ENCODE data around the gene SPECC1. TPM values are rescaled to one million over a fixed set of nuclear protein-coding genes. Genes with fewer than 3 reads are reported as not detected.
"Not testable (repeated sequence)": the region's sequence is repeated elsewhere in the genome, so short reads cannot be mapped to it uniquely, and the experiment has no call there.

Gene SPECC1
- total RNA-seq, 2 donors from 2014 or later: 10.3 to 13.5 TPM

DNA sequence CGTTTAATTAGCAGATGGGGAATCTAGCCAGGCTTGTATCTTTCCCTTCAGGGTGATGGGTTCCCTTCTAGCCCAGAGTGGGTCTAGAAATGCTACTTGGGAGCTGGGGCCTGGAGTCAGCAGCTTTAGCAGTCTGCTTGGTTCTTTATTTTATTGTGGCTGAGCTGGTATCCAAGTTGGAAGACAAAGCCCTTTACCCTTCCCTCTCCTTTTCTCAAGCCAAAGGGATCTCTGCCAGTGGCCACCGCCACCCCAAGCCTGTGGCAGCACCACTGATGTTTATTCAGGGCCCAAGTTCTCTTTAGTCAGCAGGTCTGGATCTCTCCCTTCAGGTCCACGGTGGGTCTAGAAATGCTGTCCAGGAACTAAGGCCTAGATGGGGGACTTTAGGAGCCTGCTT is 215.2 kb downstream of the SPECC1 start:
- Histone ChIP-seq H3K9me3 (no peaks in the 10 kb centered on the region), H3K4me3 (no peak overlapping the region), H3K27me3 (no peaks in the 10 kb centered on the region), H3K4me1 (peaks cover 0 to 4% of the 10 kb centered on the region in 2 donors), H3K36me3 (no peaks in the 10 kb centered on the region), H3K27ac (no peak overlapping the region)
- DNase-seq (ENCODE audit: low spot score): no peak
- TF ChIP-seq, protein P1, sequence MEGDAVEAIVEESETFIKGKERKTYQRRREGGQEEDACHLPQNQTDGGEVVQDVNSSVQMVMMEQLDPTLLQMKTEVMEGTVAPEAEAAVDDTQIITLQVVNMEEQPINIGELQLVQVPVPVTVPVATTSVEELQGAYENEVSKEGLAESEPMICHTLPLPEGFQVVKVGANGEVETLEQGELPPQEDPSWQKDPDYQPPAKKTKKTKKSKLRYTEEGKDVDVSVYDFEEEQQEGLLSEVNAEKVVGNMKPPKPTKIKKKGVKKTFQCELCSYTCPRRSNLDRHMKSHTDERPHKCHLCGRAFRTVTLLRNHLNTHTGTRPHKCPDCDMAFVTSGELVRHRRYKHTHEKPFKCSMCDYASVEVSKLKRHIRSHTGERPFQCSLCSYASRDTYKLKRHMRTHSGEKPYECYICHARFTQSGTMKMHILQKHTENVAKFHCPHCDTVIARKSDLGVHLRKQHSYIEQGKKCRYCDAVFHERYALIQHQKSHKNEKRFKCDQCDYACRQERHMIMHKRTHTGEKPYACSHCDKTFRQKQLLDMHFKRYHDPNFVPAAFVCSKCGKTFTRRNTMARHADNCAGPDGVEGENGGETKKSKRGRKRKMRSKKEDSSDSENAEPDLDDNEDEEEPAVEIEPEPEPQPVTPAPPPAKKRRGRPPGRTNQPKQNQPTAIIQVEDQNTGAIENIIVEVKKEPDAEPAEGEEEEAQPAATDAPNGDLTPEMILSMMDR (IDR thresholded peaks at IDR 0.05): no peak

DNA sequence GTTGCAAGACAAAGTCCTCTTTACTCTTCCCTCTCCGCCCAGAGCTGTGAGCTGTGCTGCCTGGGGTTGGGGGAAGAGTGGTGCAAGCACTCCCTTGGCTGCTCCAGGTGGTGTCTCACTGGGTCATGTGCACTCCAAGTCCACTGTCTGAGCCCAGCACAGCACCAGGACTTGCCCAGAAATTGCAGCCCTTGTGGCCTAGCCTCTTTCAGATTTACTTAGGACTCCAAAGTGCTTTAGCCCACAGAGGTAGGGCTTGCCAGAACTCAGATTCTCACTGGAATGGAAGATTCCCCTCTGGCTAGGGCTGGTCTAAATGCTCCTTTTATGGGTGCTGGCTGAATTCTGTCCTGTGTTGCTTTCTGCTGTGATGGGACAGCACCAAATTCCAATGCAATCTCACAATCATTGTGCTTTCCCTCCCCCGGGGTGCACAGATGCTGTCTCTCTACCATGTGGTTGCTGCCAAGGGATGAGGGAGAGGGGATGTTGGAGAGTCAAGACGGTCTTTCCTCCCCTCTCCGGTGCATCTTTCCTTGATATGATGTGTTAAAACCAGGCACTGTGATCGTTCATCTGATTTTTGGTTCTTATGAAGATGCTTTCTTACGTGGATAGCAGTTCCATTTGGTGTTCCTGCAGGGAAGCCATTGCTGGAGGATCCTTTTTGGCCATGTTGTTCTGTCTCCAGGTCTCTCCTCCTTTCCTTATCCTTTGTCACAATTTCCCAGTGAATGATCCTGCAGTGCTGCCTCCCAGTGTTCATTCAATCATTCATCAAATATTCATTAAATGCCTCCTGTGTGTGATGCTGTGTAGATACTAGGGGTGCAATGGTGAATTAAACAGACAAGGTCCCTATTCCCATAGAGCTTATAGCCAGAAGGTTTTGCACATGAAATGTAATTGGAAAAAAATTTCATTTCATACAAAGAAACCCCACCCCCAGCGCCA is 216.3 kb downstream of the SPECC1 start:
- Histone ChIP-seq H3K27me3 (no peaks in the 10 kb centered on the region), H3K36me3 (no peaks in the 10 kb centered on the region), H3K4me3 (no peak overlapping the region), H3K27ac (no peak overlapping the region), H3K9me3 (no peaks in the 10 kb centered on the region), H3K4me1 (peaks cover 0 to 4% of the 10 kb centered on the region in 2 donors)
- TF ChIP-seq, protein P1 (IDR thresholded peaks at IDR 0.05): no peak
- no peak for DNase-seq (ENCODE audit: low spot score)

DNA sequence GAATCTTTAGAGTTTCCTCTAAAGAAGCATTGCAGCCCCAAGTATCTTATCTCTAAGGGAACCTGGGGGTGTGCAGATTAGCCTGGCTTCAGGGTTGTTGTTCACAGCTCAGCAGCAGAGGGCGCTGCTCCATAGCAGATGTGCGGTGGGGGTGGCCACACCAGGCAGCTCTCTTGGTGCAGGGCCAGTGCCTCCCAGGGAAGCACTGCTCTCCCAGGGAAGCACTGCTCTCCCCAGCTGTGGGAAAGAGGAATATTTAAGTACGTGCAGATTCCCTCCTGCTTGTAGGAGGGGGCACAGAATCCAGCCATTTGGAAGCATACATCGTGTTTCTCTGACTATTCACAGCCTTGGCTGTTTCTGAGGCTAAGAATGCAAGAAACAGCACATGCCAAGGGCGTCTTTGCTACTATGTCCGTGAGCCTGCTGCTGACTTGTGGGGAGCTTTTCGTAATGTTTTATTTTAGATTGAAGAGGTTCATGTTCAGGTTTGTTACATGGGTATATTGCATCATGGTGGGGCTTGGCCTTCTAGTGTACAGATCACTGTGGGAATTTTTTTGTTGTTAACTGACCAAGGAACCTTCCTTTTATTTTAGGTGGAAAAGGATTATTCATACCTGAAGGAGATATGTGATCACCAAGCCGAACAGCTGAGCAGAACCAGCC is 217.8 kb downstream of the SPECC1 start:
- peaks cover 0 to 4% of the 10 kb centered on the region in 2 donors for H3K4me1 ChIP-seq
- no peaks in the 10 kb centered on the region for H3K36me3 ChIP-seq
- peak; percentile 74 for DNase-seq (ENCODE audit: low spot score)
- H3K9me3 ChIP-seq: no peaks in the 10 kb centered on the region
- no peaks in the 10 kb centered on the region for H3K27me3 ChIP-seq
- TF ChIP-seq, protein P1 (IDR thresholded peaks at IDR 0.05): peak; percentile 48 to 83
- no peak overlapping the region for H3K27ac ChIP-seq
- H3K4me3 ChIP-seq: no peak overlapping the region

DNA sequence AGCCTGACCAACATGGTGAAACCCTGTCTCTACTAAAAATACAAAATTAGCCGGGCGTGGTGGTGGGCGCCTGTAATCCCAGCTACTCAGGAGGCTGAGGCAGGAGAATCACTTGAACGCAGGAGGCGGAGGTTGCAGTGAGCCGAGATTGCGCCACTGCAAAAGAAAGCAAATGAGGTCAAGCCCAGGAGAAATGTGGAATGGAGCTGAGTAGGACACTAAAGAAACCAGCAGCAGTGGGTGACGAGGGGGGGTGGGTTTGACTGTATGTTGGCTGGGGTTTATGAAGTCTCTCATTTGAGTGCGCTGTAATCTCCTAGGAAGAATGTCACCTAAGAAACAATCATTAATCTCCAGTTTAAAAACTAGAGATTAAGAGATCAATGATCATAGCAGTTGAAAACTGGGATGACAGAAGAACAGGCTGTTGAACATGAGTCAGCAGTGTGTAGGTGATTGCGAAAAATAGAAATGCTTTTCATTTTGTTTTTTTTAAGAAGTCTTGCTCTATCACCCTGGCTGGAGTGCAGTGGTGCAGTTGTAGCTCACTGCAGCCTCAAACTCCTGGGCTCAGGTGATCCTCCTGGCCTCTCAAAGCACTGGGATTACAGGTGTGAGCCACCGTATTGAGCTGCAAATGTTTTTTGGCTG is 218.7 kb downstream of the SPECC1 start:
- not testable (repeated sequence) for H3K4me3 ChIP-seq; H3K9me3 ChIP-seq; DNase-seq (ENCODE audit: low spot score); H3K36me3 ChIP-seq; H3K27ac ChIP-seq; H3K4me1 ChIP-seq; H3K27me3 ChIP-seq

DNA sequence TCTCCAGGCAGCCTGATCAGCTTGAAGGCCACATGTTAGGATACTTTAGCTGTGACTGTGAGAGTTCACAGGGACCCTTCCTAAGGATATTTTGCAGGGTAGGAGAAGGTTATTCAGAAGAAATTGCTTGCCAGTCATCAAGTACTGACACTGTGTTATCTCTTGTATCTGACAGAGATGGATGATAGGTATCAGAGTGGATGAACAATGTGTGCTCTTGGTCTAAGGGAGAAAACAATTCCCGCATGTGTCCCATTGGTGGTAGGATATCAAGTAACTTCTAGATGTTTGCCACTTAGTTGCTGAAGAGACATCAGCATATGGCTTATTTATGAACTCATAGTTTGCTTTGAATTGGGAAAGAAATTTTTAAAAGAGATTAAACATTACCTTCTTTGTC is 219.3 kb downstream of the SPECC1 start:
- H3K27ac ChIP-seq: no peak overlapping the region
- H3K4me1 ChIP-seq: peaks cover 0 to 4% of the 10 kb centered on the region in 2 donors
- no peak overlapping the region for H3K4me3 ChIP-seq
- no peaks in the 10 kb centered on the region for H3K27me3 ChIP-seq
- H3K36me3 ChIP-seq: no peaks in the 10 kb centered on the region
- no peaks in the 10 kb centered on the region for H3K9me3 ChIP-seq
- no peak for DNase-seq (ENCODE audit: low spot score)
- TF ChIP-seq, protein P1 (IDR thresholded peaks at IDR 0.05): no peak

- TF ChIP-seq, protein P1 (IDR thresholded peaks at IDR 0.05): no peak
- H3K36me3 ChIP-seq: no peaks in the 10 kb centered on the region
- no peak overlapping the region for H3K4me3 ChIP-seq
- H3K27me3 ChIP-seq: no peaks in the 10 kb centered on the region
- H3K27ac ChIP-seq: no peak overlapping the region
- peaks cover 0 to 4% of the 10 kb centered on the region in 2 donors for H3K4me1 ChIP-seq
- no peak for DNase-seq (ENCODE audit: low spot score)
- H3K9me3 ChIP-seq: no peaks in the 10 kb centered on the region
Measured at GRCh38 chr17:20228860-20229259, 219.7 kb downstream of the SPECC1 start.
